IPS DF 4.7 (cell line): ENCODE measurements around the gene PCDHGC3.

ENCODE experiments used
- DNase-seq: peaks from one replicate; pipeline ENCODE4 v3.0.0-alpha.2; 2013; ENCODE audit warnings: low spot score; ENCODE audit errors: extremely low read depth

PCDHGC3 gene

GRCh38 chr5:141507387-141508091 is 31.8 kb downstream of the PCDHGC3 start:
- DNase-seq = no peak

- DNase-seq = no peak
Observed at GRCh38 chr5:141508440-141508797, 32.7 kb downstream of the PCDHGC3 start.

- DNase-seq = no peak
Observed at GRCh38 chr5:141508798-141509611, 33.2 kb downstream of the PCDHGC3 start.

- DNase-seq = no peak
Observed at GRCh38 chr5:141510160-141510559, 34.4 kb downstream of the PCDHGC3 start.

GRCh38 chr5:141510850-141511601 is 35.3 kb downstream of the PCDHGC3 start:
- DNase-seq = no peak

GRCh38 chr5:141511771-141512325 is 36.1 kb downstream of the PCDHGC3 start:
- DNase-seq = no peak

GRCh38 chr5:141512390-141512910 is 36.7 kb downstream of the PCDHGC3 start:
- no peak for DNase-seq

- DNase-seq = no peak
Observed at GRCh38 chr5:141512911-141513626, 37.3 kb downstream of the PCDHGC3 start.

GRCh38 chr5:141513627-141514329 is 38.0 kb downstream of the PCDHGC3 start:
- no peak for DNase-seq

- no peak for DNase-seq
Observed at GRCh38 chr5:141514330-141515133, 38.8 kb downstream of the PCDHGC3 start.

GRCh38 chr5:141515141-141515540 is 39.4 kb downstream of the PCDHGC3 start:
- DNase-seq = no peak

- no peak for DNase-seq
Observed at GRCh38 chr5:141515946-141516671, 40.3 kb downstream of the PCDHGC3 start.

GRCh38 chr5:141516672-141517025 is 40.9 kb downstream of the PCDHGC3 start:
- DNase-seq = no peak

- no peak for DNase-seq
Observed at GRCh38 chr5:141517312-141517711, 41.5 kb downstream of the PCDHGC3 start.

- DNase-seq = no peak
Observed at GRCh38 chr5:141517880-141518617, 42.3 kb downstream of the PCDHGC3 start.

GRCh38 chr5:141518618-141519015 is 42.9 kb downstream of the PCDHGC3 start:
- DNase-seq = no peak

- DNase-seq = no peak
Observed at GRCh38 chr5:141519605-141520565, 44.1 kb downstream of the PCDHGC3 start.
